Caki2 (cell line): ENCODE measurements around the gene KIF26B. TPM values are rescaled to one million over a fixed set of nuclear protein-coding genes. Genes with fewer than 3 reads are reported as not detected.
"Not testable (repeated sequence)": the region's sequence is repeated elsewhere in the genome, so short reads cannot be mapped to it uniquely, and the experiment has no call there.

Experiments used
- DNase-seq: peaks from one replicate; pipeline ENCODE4 v3.0.0-alpha.2; 2015; ENCODE audit warnings: low read depth
- in situ Hi-C: cut with HindIII; loops from 2 replicates; pipeline ENCODE4 v1.10.0; 2016; ENCODE audit warnings: low sequenced_read_pairs, low pct_unique_long_range_greater_than_20kb, mixed read lengths
- total RNA-seq: library from RNA; depleted of rRNA; stranded (reverse); fragments of >200 nt; shearing (Covaris generic); gene quantifications from 2 replicates; pipeline ENCODE4 v1.2.3, GENCODE V29; 2014; ENCODE audit warnings: low replicate concordance

Gene KIF26B
- total RNA-seq, 1 experiment from 2014 or later: 1.1 TPM

GRCh38 chr1:245380790-245381535, 226.2 kb downstream of the KIF26B start:
- DNase-seq: peak; percentile 40

GRCh38 chr1:245382981-245383380, 228.2 kb downstream of the KIF26B start:
- DNase-seq: no peak
- in situ Hi-C loops: no loop called here

More at GRCh38 chr1:245380790-245381535, 226.2 kb downstream of the KIF26B start:
- in situ Hi-C loops: no loop called here

GRCh38 chr1:245383396-245384330, 228.9 kb downstream of the KIF26B start:
- DNase-seq: no peak
- in situ Hi-C loops: no loop called here

GRCh38 chr1:245386297-245386971, 231.6 kb downstream of the KIF26B start:
- no peak for DNase-seq
- in situ Hi-C loops: no loop called here

- DNase-seq: no peak
Observed at GRCh38 chr1:245388687-245389086, 233.9 kb downstream of the KIF26B start.

GRCh38 chr1:245389873-245390272, 235.1 kb downstream of the KIF26B start:
- in situ Hi-C loops: no loop called here
- no peak for DNase-seq

More at GRCh38 chr1:245388687-245389086, 233.9 kb downstream of the KIF26B start:
- in situ Hi-C loops: no loop called here

- DNase-seq: no peak
- in situ Hi-C loops: no loop called here
Observed at GRCh38 chr1:245390975-245391374, 236.2 kb downstream of the KIF26B start.

GRCh38 chr1:245393694-245394093, 238.9 kb downstream of the KIF26B start:
- no peak for DNase-seq
- in situ Hi-C loops: no loop called here

GRCh38 chr1:245395680-245396079, 240.9 kb downstream of the KIF26B start:
- no peak for DNase-seq
- in situ Hi-C loops: no loop called here

GRCh38 chr1:245396615-245397014, 241.8 kb downstream of the KIF26B start:
- in situ Hi-C loops: no loop called here
- no peak for DNase-seq

GRCh38 chr1:245397771-245398170, 243.0 kb downstream of the KIF26B start:
- DNase-seq: no peak
- in situ Hi-C loops: no loop called here

- in situ Hi-C loops: no loop called here
- no peak for DNase-seq
Observed at GRCh38 chr1:245398180-245398579, 243.4 kb downstream of the KIF26B start.

GRCh38 chr1:245401881-245402587, 247.2 kb downstream of the KIF26B start:
- in situ Hi-C loops: no loop called here
- no peak for DNase-seq

- in situ Hi-C loops, DNase-seq: not testable (repeated sequence)
Observed at GRCh38 chr1:245402998-245403397, 248.2 kb downstream of the KIF26B start.

- in situ Hi-C loops: no loop called here
- no peak for DNase-seq
Observed at GRCh38 chr1:245404527-245404926, 249.7 kb downstream of the KIF26B start.

GRCh38 chr1:245404952-245405351, 250.2 kb downstream of the KIF26B start:
- DNase-seq: no peak
- in situ Hi-C loops: no loop called here

GRCh38 chr1:245406426-245406825, 251.6 kb downstream of the KIF26B start:
- DNase-seq: no peak
- in situ Hi-C loops: no loop called here

GRCh38 chr1:245407983-245408382, 253.2 kb downstream of the KIF26B start:
- DNase-seq: no peak
- in situ Hi-C loops: no loop called here
